SU-DHL-6 (cell line): Measurements from ENCODE around the gene KRT81.
"Not testable (repeated sequence)": the region's sequence is repeated elsewhere in the genome, so short reads cannot be mapped to it uniquely, and the experiment has no call there.

ENCODE experiments used
- H2AFZ ChIP-seq: fragments of 200-600 bp; sonication (generic); 2 replicates; pipeline ENCODE4 v1.6.1; 2014; ENCODE audit warnings: low read depth, mild to moderate bottlenecking, moderate library complexity, mixed read lengths, antibody characterized with exemption, low read length; ENCODE audit not compliant: severe bottlenecking
- H3F3A ChIP-seq: fragments of 200-600 bp; shearing (Covaris generic); 2 replicates; pipeline ENCODE4 v1.6.0; 2016; ENCODE audit warnings: antibody characterized with exemption, mild to moderate bottlenecking; ENCODE audit not compliant: insufficient read depth
- H3K27ac ChIP-seq: fragments of 200-600 bp; sonication (generic); 2 replicates; pipeline ENCODE4 v1.5.1; 2016; ENCODE audit warnings: low read depth, mild to moderate bottlenecking, low read length, moderate library complexity, mixed read lengths
- H3K27me3 ChIP-seq: fragments of 200-600 bp; sonication (generic), shearing (Covaris generic); 2 replicates; pipeline ENCODE4 v1.6.0; 2014; ENCODE audit warnings: mild to moderate bottlenecking, low read length
- H3K36me3 ChIP-seq: fragments of 200-600 bp; sonication (generic); 2 replicates; pipeline ENCODE4 v1.6.1; 2014; ENCODE audit warnings: mild to moderate bottlenecking, low read length, mixed read lengths
- H3K4me2 ChIP-seq: fragments of 300-600, 200-600 bp; shearing (Covaris generic), sonication (generic); 2 replicates; pipeline ENCODE4 v1.6.0; 2014; ENCODE audit warnings: low read length, low read depth, mild to moderate bottlenecking; ENCODE audit not compliant: poor library complexity, severe bottlenecking
- H3K4me3 ChIP-seq: fragments of 200-600 bp; sonication (generic); 2 replicates; pipeline ENCODE4 v1.5.1; 2014; ENCODE audit warnings: antibody characterized with exemption, low read length, mild to moderate bottlenecking, mixed read lengths; ENCODE audit not compliant: insufficient read depth, poor library complexity, severe bottlenecking
- H3K79me2 ChIP-seq: fragments of 200-600 bp; sonication (generic); 2 replicates; pipeline ENCODE4 v1.6.1; 2014; ENCODE audit warnings: mild to moderate bottlenecking, low read length, moderate library complexity; ENCODE audit not compliant: insufficient read depth
- H3K9ac ChIP-seq: fragments of 200-600 bp; sonication (generic); 2 replicates; pipeline ENCODE4 v1.7.0; 2014; ENCODE audit warnings: mild to moderate bottlenecking, low read length
- H3K9me2 ChIP-seq: fragments of 200-600 bp; sonication (generic); replicated peaks from 2 replicates; pipeline ENCODE4 v1.6.1; 2014; ENCODE audit warnings: low read length; ENCODE audit not compliant: insufficient read depth
- H3K9me3 ChIP-seq: fragments of 200-600 bp; sonication (generic); 2 replicates; pipeline ENCODE4 v1.6.1; 2014; ENCODE audit warnings: low read length, mixed read lengths; ENCODE audit not compliant: insufficient read depth
- H4K20me1 ChIP-seq: fragments of 200-600 bp; sonication (generic); 2 replicates; pipeline ENCODE4 v1.6.1; 2014; ENCODE audit warnings: low read depth, mild to moderate bottlenecking, antibody characterized with exemption, low read length, moderate library complexity, mixed read lengths
- EZH2phosphoT487 ChIP-seq: fragments of 200-600 bp; sonication (generic), shearing (Covaris generic); conservative IDR thresholded peaks from 2 replicates; pipeline ENCODE4 v1.6.1; 2018; ENCODE audit warnings: mild to moderate bottlenecking, antibody characterized with exemption, low read length, moderate library complexity, mixed read lengths
- TF ChIP-seq, protein P1 (sequence below): fragments of 200-600 bp; sonication (generic); IDR thresholded peaks from one replicate; pipeline ENCODE4 v1.5.1; 2017; ENCODE audit warnings: antibody characterized with exemption, mild to moderate bottlenecking, low read length, moderate library complexity; ENCODE audit not compliant: insufficient read depth, poor library complexity, severe bottlenecking

The KRT81 gene

GRCh38 chr12:52259657-52260243, 31.6 kb downstream of the KRT81 start:
- no peaks in the 10 kb centered on the region for H3K36me3 ChIP-seq
- no peaks in the 10 kb centered on the region for H3K9me2 ChIP-seq
- H3K27me3 ChIP-seq: no peaks in the 10 kb centered on the region
- no peak overlapping the region for H3K4me2 ChIP-seq
- no peaks in the 10 kb centered on the region for H4K20me1 ChIP-seq
- H3K9me3 ChIP-seq: no peaks in the 10 kb centered on the region
- H3F3A ChIP-seq: no peaks in the 10 kb centered on the region
- H3K9ac ChIP-seq: no peak overlapping the region
- TF ChIP-seq, protein P1, sequence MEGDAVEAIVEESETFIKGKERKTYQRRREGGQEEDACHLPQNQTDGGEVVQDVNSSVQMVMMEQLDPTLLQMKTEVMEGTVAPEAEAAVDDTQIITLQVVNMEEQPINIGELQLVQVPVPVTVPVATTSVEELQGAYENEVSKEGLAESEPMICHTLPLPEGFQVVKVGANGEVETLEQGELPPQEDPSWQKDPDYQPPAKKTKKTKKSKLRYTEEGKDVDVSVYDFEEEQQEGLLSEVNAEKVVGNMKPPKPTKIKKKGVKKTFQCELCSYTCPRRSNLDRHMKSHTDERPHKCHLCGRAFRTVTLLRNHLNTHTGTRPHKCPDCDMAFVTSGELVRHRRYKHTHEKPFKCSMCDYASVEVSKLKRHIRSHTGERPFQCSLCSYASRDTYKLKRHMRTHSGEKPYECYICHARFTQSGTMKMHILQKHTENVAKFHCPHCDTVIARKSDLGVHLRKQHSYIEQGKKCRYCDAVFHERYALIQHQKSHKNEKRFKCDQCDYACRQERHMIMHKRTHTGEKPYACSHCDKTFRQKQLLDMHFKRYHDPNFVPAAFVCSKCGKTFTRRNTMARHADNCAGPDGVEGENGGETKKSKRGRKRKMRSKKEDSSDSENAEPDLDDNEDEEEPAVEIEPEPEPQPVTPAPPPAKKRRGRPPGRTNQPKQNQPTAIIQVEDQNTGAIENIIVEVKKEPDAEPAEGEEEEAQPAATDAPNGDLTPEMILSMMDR: no peak
- TF ChIP-seq EZH2phosphoT487: no peak
- no peak overlapping the region for H3K27ac ChIP-seq
- H3K79me2 ChIP-seq: no peaks in the 10 kb centered on the region
- no peak overlapping the region for H3K4me3 ChIP-seq
- H2AFZ ChIP-seq: no peak overlapping the region

- Histone ChIP-seq H3K4me3 (no peak overlapping the region), H3K4me2 (no peak overlapping the region), H3K9me3 (no peaks in the 10 kb centered on the region), H3K36me3 (no peaks in the 10 kb centered on the region), H3K9me2 (no peaks in the 10 kb centered on the region), H3F3A (no peaks in the 10 kb centered on the region), H2AFZ (no peak overlapping the region), H3K27me3 (no peaks in the 10 kb centered on the region), H3K9ac (no peak overlapping the region), H3K79me2 (no peaks in the 10 kb centered on the region), H4K20me1 (no peaks in the 10 kb centered on the region), H3K27ac (no peak overlapping the region)
- TF ChIP-seq, protein P1: no peak
- no peak for TF ChIP-seq EZH2phosphoT487
Measured at GRCh38 chr12:52258335-52258901, 32.9 kb downstream of the KRT81 start.

GRCh38 chr12:52257922-52258321, 33.4 kb downstream of the KRT81 start:
- H3K4me3 ChIP-seq: not testable (repeated sequence)

GRCh38 chr12:52257074-52257551, 34.2 kb downstream of the KRT81 start:
- Histone ChIP-seq H3K27me3 (no peaks in the 10 kb centered on the region), H3K36me3 (no peaks in the 10 kb centered on the region), H3F3A (no peaks in the 10 kb centered on the region), H3K79me2 (no peaks in the 10 kb centered on the region), H3K9me3 (no peaks in the 10 kb centered on the region), H3K4me2 (no peak overlapping the region), H4K20me1 (no peaks in the 10 kb centered on the region), H2AFZ (no peak overlapping the region), H3K4me3 (no peak overlapping the region), H3K9me2 (no peaks in the 10 kb centered on the region), H3K27ac (no peak overlapping the region), H3K9ac (no peak overlapping the region)
- TF ChIP-seq, protein P1: no peak
- TF ChIP-seq EZH2phosphoT487: no peak

More at GRCh38 chr12:52257922-52258321, 33.4 kb downstream of the KRT81 start:
- H3K9ac ChIP-seq, H3F3A ChIP-seq, H3K36me3 ChIP-seq, H3K9me3 ChIP-seq, H2AFZ ChIP-seq, H3K79me2 ChIP-seq, H3K27me3 ChIP-seq, H3K27ac ChIP-seq, H3K4me2 ChIP-seq, H3K9me2 ChIP-seq, H4K20me1 ChIP-seq: not testable (repeated sequence)
